Psoas muscle (tissue), 8 donors: ENCODE measurements around the gene GAGE10. TPM values are rescaled to one million over a fixed set of nuclear protein-coding genes. Genes with fewer than 3 reads are reported as not detected.
"Not testable (repeated sequence)": the region's sequence is repeated elsewhere in the genome, so short reads cannot be mapped to it uniquely, and the experiment has no call there.

Experiments
- ATAC-seq, 4 donors: fragments of 200-7000 bp; cut with Tn5 transposase; one replicate each; pipeline ENCODE4 v1.9.1; 2020; ENCODE audit warnings: moderate library complexity in 3 of 4, mild to moderate bottlenecking in 2 of 4
- DNase-seq, 2 donors: peaks; one replicate each; pipeline ENCODE4 v3.0.0-alpha.2; 2020
- H3K27ac ChIP-seq: fragments of 200-600 bp; one replicate; pipeline ENCODE4 v1.8.0; 2022
- H3K27me3 ChIP-seq, 3 donors: fragments of 200-600 bp in 1 of 3; one replicate each; pipeline versions ENCODE4 v1.6.1 to v1.8.0; 2013 to 2022; ENCODE audit warnings: low read length in 2 of 3, mild to moderate bottlenecking in 2 of 3, moderate library complexity in 1 of 3; ENCODE audit not compliant: insufficient read depth in 3 of 3
- H3K36me3 ChIP-seq, 2 donors: fragments of 200-600 bp in 1 of 2; one replicate each; pipeline versions ENCODE4 v1.6.1 to v1.8.0; 2013 to 2022; ENCODE audit warnings: low read depth in 1 of 2, mild to moderate bottlenecking in 1 of 2, moderate library complexity in 1 of 2; ENCODE audit not compliant: insufficient read depth in 1 of 2
- H3K4me1 ChIP-seq: fragments of 200-600 bp; one replicate; pipeline ENCODE4 v1.8.0; 2022
- H3K4me3 ChIP-seq: fragments of 200-600 bp; one replicate; pipeline ENCODE4 v1.8.0; 2022; ENCODE audit warnings: mild to moderate bottlenecking
- H3K9me3 ChIP-seq: fragments of 200-600 bp; one replicate; pipeline ENCODE4 v1.8.0; 2022
- CTCF ChIP-seq: fragments of 200-600 bp; IDR thresholded peaks from one replicate; pipeline ENCODE4 v1.8.0; 2022; ENCODE audit warnings: antibody characterized with exemption
- whole genome bisulfite sequencing, 3 donors: extraction: QIAGEN DNeasy Blood & Tissue Kit; methylation state at CpG; one replicate each; pipeline versions ENCODE4 v1.1.6 to v1.1.7; 2013; 5-methylcytosine and 5-hydroxymethylcytosine counted together
- intact Hi-C, 2 donors: fragments of 100-400 bp; cut with DNase I; formaldehyde crosslinking; loops; one replicate each; pipeline versions ENCODE4 v1.11.0 to v1.14.2; 2022
- polyA plus RNA-seq, 3 donors: library from polyadenylated mRNA; stranded (reverse); fragments of 200-250 nt; gene quantifications; one replicate each; pipeline ENCODE4 v1.2.3, GENCODE V29; 2013
- total RNA-seq, 4 donors: library from RNA; stranded (reverse); fragmentation: NEBNext Ultra II Directional in 2 of 4; extraction: Animal tissue kit (Norgen Biotek cat#: 25700) in 2 of 4; gene quantifications; one replicate each; pipeline versions ENCODE4 v1.2.1 to v1.2.4, GENCODE V29; 2021 to 2023
- donor health status: healthy with polysubstance abuse.
- donor health status: DM: no; HTN: no; CAD: no; lungs with moderate emphysema.
- donor health status: Bipolar disorder and iron deficiency.
- donor health status: healthy.
- donor health status: DM: yes; HTN: yes; CAD: no.
- donor health status: DM: no; HTN: no; CAD: no.
- donor health status: DM: no; HTN: no; CAD: no.
- donor health status: DM: yes; HTN: yes; CAD: no.

GAGE10 gene
- total and polyA plus RNA-seq, 7 donors = not detected

GRCh38 chrX:49309401-49309981 is 6.0 kb downstream of the GAGE10 start:
- no peaks in the 10 kb centered on the region for H3K4me1 ChIP-seq
- peak overlapping the region; percentile 23 for H3K27ac ChIP-seq
- H3K27me3 ChIP-seq = peaks cover 0 to 9% (median 0%) of the 10 kb centered on the region in 3 donors
- H3K36me3 ChIP-seq = no peaks in the 10 kb centered on the region
- H3K4me3 ChIP-seq = peak overlapping the region; percentile 64
- WGBS, 3 donors = 3 to 26% (median 6%) methylated on average over 8 of the region's 8 CpGs
- H3K9me3 ChIP-seq = no peaks in the 10 kb centered on the region
- peak in 1 of 4 donors; percentile 50 for ATAC-seq
- no peak for DNase-seq
- TF ChIP-seq CTCF = no peak
- intact Hi-C loops = no loop called here

- no peak for DNase-seq
- ATAC-seq = no peak
- H3K4me3 ChIP-seq = peak overlapping the region; percentile 64
- intact Hi-C loops = no loop called here
- H3K27me3 ChIP-seq = peaks cover 0 to 9% (median 0%) of the 10 kb centered on the region in 3 donors
- no peak overlapping the region for H3K27ac ChIP-seq
- H3K4me1 ChIP-seq = no peaks in the 10 kb centered on the region
- WGBS, 3 donors = 56 to 65% (median 62%) methylated on average over 18 of the region's 18 CpGs
- TF ChIP-seq CTCF = no peak
- no peaks in the 10 kb centered on the region for H3K36me3 ChIP-seq
- no peaks in the 10 kb centered on the region for H3K9me3 ChIP-seq
These were observed 6.9 kb downstream of the GAGE10 start for GRCh38 chrX:49310371-49310770.

GRCh38 chrX:49312176-49312575 is 8.7 kb downstream of the GAGE10 start:
- WGBS, 3 donors = 71 to 89% (median 85%) methylated on average over 2 of the region's 2 CpGs
- TF ChIP-seq CTCF = no peak
- Histone ChIP-seq H3K4me3 (no peak overlapping the region), H3K27ac (no peak overlapping the region), H3K9me3 (no peaks in the 10 kb centered on the region), H3K27me3 (peaks cover 0 to 9% (median 0%) of the 10 kb centered on the region in 3 donors), H3K36me3 (no peaks in the 10 kb centered on the region), H3K4me1 (no peaks in the 10 kb centered on the region)
- no peak for ATAC-seq
- intact Hi-C loops = no loop called here
- no peak for DNase-seq

- H3K27ac ChIP-seq = no peak overlapping the region
- no peak for DNase-seq
- no peaks in the 10 kb centered on the region for H3K27me3 ChIP-seq
- no peaks in the 10 kb centered on the region for H3K9me3 ChIP-seq
- no peak for TF ChIP-seq CTCF
- no peaks in the 10 kb centered on the region for H3K4me1 ChIP-seq
- H3K4me3 ChIP-seq = no peak overlapping the region
- no peaks in the 10 kb centered on the region for H3K36me3 ChIP-seq
- intact Hi-C loops = no loop called here
- 65 to 82% (median 69%) methylated on average over 4 of the region's 4 CpGs for WGBS, 3 donors
- ATAC-seq = no peak
These were observed 12.6 kb downstream of the GAGE10 start for GRCh38 chrX:49316085-49316484.

GRCh38 chrX:49321737-49322136 is 18.3 kb downstream of the GAGE10 start, which contains the start of gene GAGE12J:
GAGE12J (plus strand) TSS chrX:49322037; CDS start chrX:49323194, 1,157 bp downstream.
- H3K4me3 ChIP-seq, DNase-seq, H3K27me3 ChIP-seq, intact Hi-C loops, H3K36me3 ChIP-seq, H3K27ac ChIP-seq, ATAC-seq, H3K9me3 ChIP-seq, H3K4me1 ChIP-seq: not testable (repeated sequence)
- WGBS, 3 donors = no CpG with 5 or more reads among the region's 16 CpGs

- H3K27me3 ChIP-seq, DNase-seq, H3K9me3 ChIP-seq, H3K36me3 ChIP-seq, H3K4me1 ChIP-seq, intact Hi-C loops, H3K4me3 ChIP-seq, H3K27ac ChIP-seq, ATAC-seq: not testable (repeated sequence)
- 100% methylated on average over 1 of the region's 27 CpGs; no CpG with 5 or more reads in 2 of the 3 donors for WGBS, 3 donors
These were observed 18.8 kb downstream of the GAGE10 start for GRCh38 chrX:49322266-49322665.

- 78% methylated on average over 3 of the region's 7 CpGs; no CpG with 5 or more reads in 2 of the 3 donors for WGBS, 3 donors
- H3K27ac ChIP-seq, H3K9me3 ChIP-seq, H3K4me3 ChIP-seq, intact Hi-C loops, DNase-seq, ATAC-seq, H3K36me3 ChIP-seq, H3K4me1 ChIP-seq, H3K27me3 ChIP-seq: not testable (repeated sequence)
These were observed 20.3 kb downstream of the GAGE10 start for GRCh38 chrX:49323735-49324134.

- H3K4me3 ChIP-seq, H3K27ac ChIP-seq, DNase-seq, H3K27me3 ChIP-seq, H3K9me3 ChIP-seq, H3K36me3 ChIP-seq, ATAC-seq, H3K4me1 ChIP-seq, intact Hi-C loops: not testable (repeated sequence)
- 73 to 93% (median 88%) methylated on average over 2 to 3 of the region's 11 CpGs for WGBS, 3 donors
These were observed 27.0 kb downstream of the GAGE10 start for GRCh38 chrX:49330421-49330820.
